SK-N-DZ (cell line): ENCODE results near the gene RAPGEF5. TPM values are rescaled to one million over a fixed set of nuclear protein-coding genes. Genes with fewer than 3 reads are reported as not detected.

Source experiments
- DNase-seq: peaks from one replicate; pipeline ENCODE4 v3.0.0-alpha.2; 2015; ENCODE audit warnings: low spot score
- polyA plus RNA-seq, 2 experiments: library from polyadenylated mRNA; depleted of rRNA; stranded (reverse); fragments of >200 nt; gene quantifications; 2 replicates each; pipeline ENCODE4 v1.2.3, GENCODE V29; 2014

The RAPGEF5 gene, protein sequence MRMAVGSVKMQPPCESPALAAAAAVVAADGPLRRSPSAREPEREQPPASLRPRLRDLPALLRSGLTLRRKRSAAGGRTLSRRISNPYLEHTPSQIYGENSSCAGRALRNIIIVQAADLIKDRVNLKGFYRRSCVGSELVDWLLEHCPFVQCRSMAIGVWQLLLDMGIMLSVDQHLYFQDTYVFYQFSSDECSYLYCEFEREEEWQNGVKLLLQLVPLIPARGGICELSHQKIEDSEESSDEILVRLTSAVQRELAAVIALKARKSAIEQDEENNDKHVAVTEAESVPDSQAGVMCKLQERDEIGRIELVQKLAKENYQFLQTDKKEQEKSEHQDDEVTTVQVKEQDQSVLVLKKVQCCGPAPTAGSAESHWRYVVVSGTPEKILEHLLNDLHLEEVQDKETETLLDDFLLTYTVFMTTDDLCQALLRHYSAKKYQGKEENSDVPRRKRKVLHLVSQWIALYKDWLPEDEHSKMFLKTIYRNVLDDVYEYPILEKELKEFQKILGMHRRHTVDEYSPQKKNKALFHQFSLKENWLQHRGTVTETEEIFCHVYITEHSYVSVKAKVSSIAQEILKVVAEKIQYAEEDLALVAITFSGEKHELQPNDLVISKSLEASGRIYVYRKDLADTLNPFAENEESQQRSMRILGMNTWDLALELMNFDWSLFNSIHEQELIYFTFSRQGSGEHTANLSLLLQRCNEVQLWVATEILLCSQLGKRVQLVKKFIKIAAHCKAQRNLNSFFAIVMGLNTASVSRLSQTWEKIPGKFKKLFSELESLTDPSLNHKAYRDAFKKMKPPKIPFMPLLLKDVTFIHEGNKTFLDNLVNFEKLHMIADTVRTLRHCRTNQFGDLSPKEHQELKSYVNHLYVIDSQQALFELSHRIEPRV
- polyA plus RNA-seq (2014; cell fraction: cytosol; rRNA removed): 5.6 and 9.2 TPM in 2 replicates
- polyA plus RNA-seq (2014; cell fraction: nucleus; rRNA removed): 5.9 and 9.2 TPM in 2 replicates

- no peak for DNase-seq
Measured at GRCh38 chr7:22356701-22357310, at the start of gene RAPGEF5. TSS of gene RAPGEF5 (minus strand) at chr7:22357154. CDS start at chr7:22357060, 94 bp downstream.

DNA sequence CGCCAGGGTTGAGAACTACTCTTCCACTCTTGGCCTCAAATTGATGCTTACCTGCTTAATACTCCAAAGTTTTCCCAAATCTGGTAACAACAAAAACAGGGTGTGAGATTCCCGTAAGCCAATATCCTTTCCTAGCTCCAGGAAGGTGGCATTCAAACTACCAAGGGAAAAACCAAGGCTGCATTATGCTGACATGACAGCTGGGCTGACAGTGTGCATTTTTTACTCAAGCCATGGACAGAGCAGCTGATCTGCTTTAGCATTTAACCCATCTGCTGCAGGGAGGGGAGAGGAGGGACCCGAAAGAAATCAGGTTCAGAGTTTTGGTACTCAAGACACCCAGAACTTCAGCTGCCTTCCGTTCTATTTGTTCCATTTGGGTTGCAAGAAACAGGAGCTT lies 49.8 kb upstream of the RAPGEF5 start:
- DNase-seq: no peak

DNA sequence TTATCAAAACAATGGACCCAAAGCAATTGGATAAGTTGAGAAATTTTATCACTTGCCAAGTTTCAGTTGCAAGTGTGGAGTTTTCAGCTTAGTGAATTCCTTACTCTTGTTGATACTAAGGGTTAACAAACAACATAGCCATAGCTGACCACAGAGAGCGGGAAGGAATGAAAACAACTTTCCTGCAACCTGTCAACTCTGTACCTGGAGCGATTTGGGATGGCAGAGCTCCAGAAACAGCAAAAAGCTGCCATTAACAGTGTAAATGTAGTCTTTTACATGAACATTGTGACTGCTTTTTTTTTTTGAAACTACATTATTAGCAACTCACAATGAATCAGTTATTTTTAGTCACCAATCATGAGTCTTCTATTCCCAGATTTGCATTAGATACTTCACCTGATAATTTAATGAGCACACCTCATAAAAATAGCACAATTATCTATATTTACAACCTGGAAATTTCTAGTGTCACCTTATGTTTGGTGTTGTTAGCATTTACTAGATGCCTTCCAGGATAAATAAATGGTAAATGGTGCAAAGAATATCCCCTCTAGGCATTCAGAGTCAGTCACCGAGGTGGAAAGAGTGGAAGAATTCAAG lies 47.6 kb upstream of the RAPGEF5 start:
- no peak for DNase-seq

GRCh38 chr7:22403344-22403743 lies 46.4 kb upstream of the RAPGEF5 start:
- no peak for DNase-seq

DNA sequence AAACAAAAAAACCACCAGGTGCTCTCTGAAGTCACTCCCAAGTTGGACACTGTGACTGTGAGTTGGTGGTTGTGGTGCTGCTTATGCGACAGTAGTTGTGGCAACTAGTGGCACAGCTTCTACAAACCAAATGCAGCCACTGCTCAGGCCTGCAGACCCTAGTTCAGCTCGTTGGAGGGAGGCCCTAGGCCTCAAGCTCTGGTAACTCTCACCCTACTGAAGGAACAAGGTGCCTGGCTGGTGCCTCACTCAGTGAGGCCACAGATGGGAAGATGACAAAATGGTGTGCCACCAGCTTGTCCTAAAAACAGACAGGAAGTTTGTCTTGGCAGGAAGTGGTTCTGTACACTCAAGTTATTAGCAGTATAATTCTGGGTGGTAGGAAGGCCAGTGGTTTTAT lies 45.3 kb upstream of the RAPGEF5 start:
- no peak for DNase-seq

- DNase-seq: no peak
Measured at GRCh38 chr7:22400936-22401553, 44.1 kb upstream of the RAPGEF5 start.

DNA sequence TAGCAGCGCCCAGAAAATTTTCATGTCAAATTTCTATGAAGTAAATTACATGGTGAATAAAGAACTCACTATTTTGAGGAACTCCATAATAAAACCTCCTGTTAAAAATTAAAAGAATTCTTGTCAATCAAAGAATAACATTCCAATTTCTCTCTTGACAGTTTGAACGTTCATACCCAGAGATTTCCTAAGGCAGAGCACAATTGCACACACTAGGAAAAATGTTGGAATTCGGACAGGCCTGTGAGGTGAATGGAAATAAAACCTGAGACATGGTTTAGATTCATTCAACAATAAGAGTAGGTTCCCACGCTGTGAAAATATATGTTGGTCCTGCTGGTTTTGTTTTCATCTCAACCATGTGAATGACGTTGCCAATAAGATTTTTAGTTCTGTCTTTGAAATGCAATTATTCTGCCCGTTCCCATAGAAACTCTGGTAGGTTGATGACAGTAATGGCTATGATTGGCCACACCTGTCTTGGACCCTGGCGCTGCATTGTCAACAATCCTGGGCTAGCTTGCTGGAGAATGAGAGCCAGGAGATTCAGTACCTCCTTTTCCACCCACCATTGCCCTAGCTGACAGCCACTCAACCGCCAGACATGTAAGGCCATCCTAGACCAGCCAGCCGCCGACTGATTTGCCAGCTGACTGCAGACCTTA lies 43.3 kb upstream of the RAPGEF5 start:
- DNase-seq: peak; percentile 52

DNA sequence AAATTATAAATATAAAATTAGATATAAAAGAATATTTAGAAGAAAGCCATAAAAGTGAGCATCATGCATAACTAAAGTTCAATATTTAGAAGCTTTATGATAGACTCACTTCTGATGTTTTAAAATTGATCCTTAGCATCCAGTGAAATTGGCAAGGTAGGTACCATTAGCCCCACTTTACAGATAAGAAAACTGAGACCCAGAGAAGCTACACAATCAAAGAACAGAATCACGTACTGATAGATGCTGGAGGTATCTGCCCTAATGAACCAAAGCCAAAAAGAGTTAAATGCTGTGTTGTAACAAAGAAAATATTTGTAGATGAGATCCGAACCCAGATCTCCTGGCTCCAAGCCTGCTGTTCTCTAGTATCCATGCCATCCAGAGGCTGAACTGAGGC lies 42.6 kb upstream of the RAPGEF5 start:
- no peak for DNase-seq

- no peak for DNase-seq
Measured at GRCh38 chr7:22399091-22399490, 42.1 kb upstream of the RAPGEF5 start.

DNA sequence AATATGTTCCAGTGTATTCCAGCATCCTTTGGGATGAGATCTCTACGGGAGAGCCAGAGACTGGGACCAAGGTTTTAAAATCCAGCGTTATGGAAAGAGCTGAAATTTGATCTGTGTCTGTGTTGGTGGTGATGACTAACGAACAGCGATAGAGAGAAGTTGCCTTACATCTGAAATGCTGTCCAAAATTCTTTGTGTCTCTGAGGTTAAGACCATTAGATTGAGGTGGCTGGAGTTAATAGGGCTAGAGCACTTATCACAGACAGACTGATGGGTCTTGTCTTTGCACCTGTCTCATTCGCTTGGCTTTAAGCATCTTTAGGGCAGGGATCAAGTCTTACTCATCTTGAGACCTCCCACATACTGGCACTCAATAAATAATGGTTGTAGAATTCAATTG lies 41.0 kb upstream of the RAPGEF5 start:
- DNase-seq: no peak

- DNase-seq: no peak
Measured at GRCh38 chr7:22395222-22395621, 38.3 kb upstream of the RAPGEF5 start.

GRCh38 chr7:22394739-22395138 lies 37.8 kb upstream of the RAPGEF5 start:
- DNase-seq: no peak

GRCh38 chr7:22393913-22394729 lies 37.2 kb upstream of the RAPGEF5 start:
- peak; percentile 50 for DNase-seq

DNA sequence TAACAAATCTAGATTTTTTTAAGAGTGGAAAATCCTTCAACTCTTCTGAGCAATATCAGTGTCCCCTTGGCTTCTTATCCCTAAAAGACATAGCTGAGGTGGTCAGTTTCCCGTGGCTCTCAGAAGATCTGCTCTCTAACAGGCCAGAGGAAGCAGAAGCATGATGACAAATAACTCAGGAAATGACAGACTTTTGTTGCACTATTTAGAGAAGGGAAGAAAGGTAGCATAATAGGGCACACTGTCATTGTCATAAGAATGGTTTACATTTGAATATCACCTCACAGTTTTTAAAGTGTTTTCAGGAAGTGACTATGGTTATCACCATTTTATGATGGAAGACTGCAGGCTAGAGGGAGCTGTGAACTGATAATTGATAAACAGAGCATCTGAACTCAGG lies 33.6 kb upstream of the RAPGEF5 start:
- DNase-seq: no peak

DNA sequence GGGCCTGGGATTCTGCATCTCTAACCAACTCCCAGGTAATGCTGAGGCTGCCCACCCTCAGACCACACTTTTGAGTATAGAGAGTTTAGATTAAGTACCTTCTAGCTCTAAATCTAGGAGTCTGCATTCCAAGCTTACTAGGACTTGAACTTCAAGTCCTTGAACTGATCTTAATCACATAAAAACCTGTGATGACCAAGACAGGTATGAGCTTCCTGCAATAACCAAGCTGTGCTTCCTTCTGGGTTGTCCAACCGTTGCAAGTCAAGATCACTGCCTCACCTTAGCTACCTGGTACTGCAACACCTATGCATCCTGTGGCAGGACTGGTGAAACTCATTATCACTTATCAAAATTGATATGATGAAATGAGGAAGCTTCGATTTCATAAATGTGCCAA lies 32.9 kb upstream of the RAPGEF5 start:
- no peak for DNase-seq

DNA sequence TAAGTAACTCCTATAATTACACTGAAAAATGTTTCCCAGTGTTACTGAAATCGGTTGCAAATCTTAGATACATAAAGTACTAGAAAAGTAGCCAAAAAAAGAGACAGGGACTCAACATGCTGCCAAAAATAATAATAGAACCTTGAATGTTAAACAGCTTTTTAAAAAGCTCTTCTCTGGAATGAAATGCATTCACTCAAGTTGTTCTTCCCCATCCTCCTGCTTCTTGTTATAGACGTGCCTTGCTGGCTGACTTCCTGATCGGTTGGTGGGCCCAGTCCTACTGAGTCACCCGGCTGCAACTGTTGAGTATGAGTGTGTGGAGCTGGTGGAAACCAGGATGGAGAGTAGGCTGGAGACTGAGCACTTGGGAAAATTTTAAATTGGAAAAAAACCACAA lies 30.6 kb upstream of the RAPGEF5 start:
- no peak for DNase-seq

- DNase-seq: no peak
Measured at GRCh38 chr7:22386865-22387264, 29.9 kb upstream of the RAPGEF5 start.

- DNase-seq: no peak
Measured at GRCh38 chr7:22386206-22386858, 29.4 kb upstream of the RAPGEF5 start.

- DNase-seq: no peak
Measured at GRCh38 chr7:22385326-22385725, 28.4 kb upstream of the RAPGEF5 start.
